HG02973 (cell line): ENCODE data around the gene KIF26B.

Source experiments
- ATAC-seq: cut with Tn5 transposase; IDR thresholded peaks from one replicate; pipeline ENCODE4 v1.9.1; 2021; ENCODE audit warnings: moderate library complexity; ENCODE audit not compliant: unreplicated experiment

The KIF26B gene

GRCh38 chr1:245234217-245235081 is 79.7 kb downstream of the KIF26B start:
- no peak for ATAC-seq

- ATAC-seq = no peak
Measured at GRCh38 chr1:245235156-245235555, 80.4 kb downstream of the KIF26B start.

GRCh38 chr1:245240648-245241165 is 85.9 kb downstream of the KIF26B start:
- no peak for ATAC-seq

- no peak for ATAC-seq
Measured at GRCh38 chr1:245241526-245242130, 86.8 kb downstream of the KIF26B start.

- ATAC-seq = no peak
Measured at GRCh38 chr1:245242989-245243388, 88.2 kb downstream of the KIF26B start.

- no peak for ATAC-seq
Measured at GRCh38 chr1:245245021-245245667, 90.4 kb downstream of the KIF26B start.

GRCh38 chr1:245246433-245246832 is 91.6 kb downstream of the KIF26B start:
- no peak for ATAC-seq

GRCh38 chr1:245247356-245247755 is 92.6 kb downstream of the KIF26B start:
- ATAC-seq = no peak

- ATAC-seq = no peak
Measured at GRCh38 chr1:245247801-245248200, 93.0 kb downstream of the KIF26B start.

- no peak for ATAC-seq
Measured at GRCh38 chr1:245248231-245248731, 93.5 kb downstream of the KIF26B start.

GRCh38 chr1:245255783-245256182 is 101.0 kb downstream of the KIF26B start:
- no peak for ATAC-seq

GRCh38 chr1:245256528-245256927 is 101.7 kb downstream of the KIF26B start:
- no peak for ATAC-seq

- ATAC-seq = no peak
Measured at GRCh38 chr1:245258271-245258920, 103.6 kb downstream of the KIF26B start.

- ATAC-seq = no peak
Measured at GRCh38 chr1:245260110-245260882, 105.5 kb downstream of the KIF26B start.

GRCh38 chr1:245260883-245261282 is 106.1 kb downstream of the KIF26B start:
- no peak for ATAC-seq

- ATAC-seq = no peak
Measured at GRCh38 chr1:245261786-245262185, 107.0 kb downstream of the KIF26B start.

- ATAC-seq = no peak
Measured at GRCh38 chr1:245263529-245264095, 108.8 kb downstream of the KIF26B start.

GRCh38 chr1:245264226-245264625 is 109.4 kb downstream of the KIF26B start:
- no peak for ATAC-seq

GRCh38 chr1:245266105-245266504 is 111.3 kb downstream of the KIF26B start:
- no peak for ATAC-seq

- no peak for ATAC-seq
Measured at GRCh38 chr1:245270063-245270462, 115.3 kb downstream of the KIF26B start.
